Measurements from ENCODE around the gene SMIM26. TPM values are rescaled to one million over a fixed set of nuclear protein-coding genes. Genes with fewer than 3 reads are reported as not detected.
"Not testable (repeated sequence)": the region's sequence is repeated elsewhere in the genome, so short reads cannot be mapped to it uniquely, and the experiment has no call there.

The SMIM26 gene
- total RNA-seq (10 to 100 TPM; 46.0 to 51.5 TPM), polyA plus RNA-seq (100 to 1,000 TPM; 124 to 197 TPM)
- long read RNA-seq, donor 1, transcript SMIM26-202 (2 exons, 575 nt) = major isoform, 10 of 13 reads
- long read RNA-seq, donor 1, partial matches to known transcripts = 0 of 13 reads
- long read RNA-seq, donor 1, other reads (novel, unspliced or antisense) = 0 of 13 reads
- long read RNA-seq, donor 2, transcript SMIM26-201 (2 exons, 505 nt) = minor isoform, 7 of 23 reads
- long read RNA-seq, donor 2, transcript SMIM26-202 (2 exons, 575 nt) = major isoform, 15 of 23 reads
- long read RNA-seq, donor 2, partial matches to known transcripts = 0 of 23 reads
- long read RNA-seq, donor 2, other reads (novel, unspliced or antisense) = 1 of 23 reads

DNA sequence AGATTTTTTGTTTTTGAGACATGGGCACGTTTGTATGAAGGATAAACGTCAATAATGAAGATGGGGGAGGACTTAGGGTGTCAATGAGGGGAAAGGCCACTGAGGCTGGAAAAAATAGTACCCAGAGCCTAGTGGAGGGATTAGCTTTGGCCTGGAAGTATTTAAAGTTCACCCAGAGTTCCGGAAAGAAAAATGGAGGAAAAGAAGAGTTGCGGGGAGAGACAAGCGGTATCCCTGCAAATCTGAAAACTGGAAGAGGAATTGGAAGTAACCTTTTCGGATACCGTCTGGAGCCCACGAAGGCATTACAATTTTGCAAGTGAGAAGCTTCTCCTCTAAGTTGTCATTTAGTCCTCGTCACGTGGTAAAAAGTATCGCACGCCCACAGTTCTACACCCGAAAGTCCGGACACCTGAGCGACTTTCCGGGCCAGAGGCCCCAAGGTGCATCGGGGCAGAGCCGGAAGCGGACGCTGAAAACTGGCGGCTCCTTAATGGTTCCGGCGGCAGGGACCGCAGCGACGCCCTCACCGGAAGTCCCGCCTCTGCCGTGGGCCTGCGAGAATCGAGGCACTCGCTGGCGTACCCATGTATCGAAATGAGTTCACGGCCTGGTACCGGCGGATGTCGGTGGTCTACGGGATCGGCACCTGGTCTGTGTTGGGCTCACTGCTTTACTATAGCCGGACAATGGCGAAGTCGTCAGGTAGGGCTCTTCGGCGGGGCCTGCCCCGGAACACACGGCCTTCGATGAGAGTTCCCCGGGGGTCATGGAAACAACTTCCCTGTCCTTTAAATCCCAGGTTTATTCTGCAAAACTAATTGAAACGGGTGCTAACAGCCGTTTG, at the start of gene SMIM26:
Gene SMIM26, plus strand, starts transcription at position 541 of the 847 bp plus-strand sequence. Its CDS starts 47 bp downstream, at position 588.
- no peaks in the 10 kb centered on the region for H3K27me3 ChIP-seq (ENCODE audit: control insufficient read depth in 1 of 2, insufficient read depth in 2 of 2, low read length in 1 of 2)
- peak within 1 kb of the TSS in 1 of 2 donors; percentile 85 for H3K27ac ChIP-seq (ENCODE audit: low read depth in 1 of 2, low read length in 2 of 2)
- intact Hi-C loops (cut with DNase I) = loop anchor here in 1 of 2 donors (5.0 kb wide), 1 partner anchor 60 kb away; the partner anchor contains the start of gene SEC23B
- no peaks in the 10 kb centered on the region for H3K9me3 ChIP-seq (ENCODE audit: control insufficient read depth, low read length)
- peaks cover 3 to 7% of the 10 kb centered on the region in 2 donors for H3K36me3 ChIP-seq (ENCODE audit: control insufficient read depth in 1 of 2, insufficient read depth in 2 of 2, low read length in 1 of 2)
- no peaks in the 10 kb centered on the region for H3K4me1 ChIP-seq (ENCODE audit: control insufficient read depth in 1 of 2, insufficient read depth in 2 of 2, low read length in 2 of 2)
- DNase-seq (peak; percentile 96 to 99), ATAC-seq (ENCODE audit: low FRiP score) (peak; percentile 97)
- peak within 1 kb of the TSS; percentile 53 to 64 for H3K4me3 ChIP-seq (ENCODE audit: low read length in 2 of 2)
- 0 to 1% methylated on average over 51 of the region's 51 CpGs for WGBS, 2 donors

- ATAC-seq (ENCODE audit: low FRiP score); H3K27ac ChIP-seq (ENCODE audit: low read depth in 1 of 2, low read length in 2 of 2); H3K9me3 ChIP-seq (ENCODE audit: control insufficient read depth, low read length); H3K27me3 ChIP-seq (ENCODE audit: control insufficient read depth in 1 of 2, insufficient read depth in 2 of 2, low read length in 1 of 2); DNase-seq; H3K4me3 ChIP-seq (ENCODE audit: low read length in 2 of 2); H3K36me3 ChIP-seq (ENCODE audit: control insufficient read depth in 1 of 2, insufficient read depth in 2 of 2, low read length in 1 of 2); intact Hi-C loops (cut with DNase I); H3K4me1 ChIP-seq (ENCODE audit: control insufficient read depth in 1 of 2, insufficient read depth in 2 of 2, low read length in 2 of 2): not testable (repeated sequence)
- 92 to 94% methylated on average over 9 of the region's 9 CpGs for WGBS, 2 donors
These were observed 45.2 kb upstream of the SMIM26 start for GRCh38 chr20:18522066-18522465.

GRCh38 chr20:18523066-18523465, 44.2 kb upstream of the SMIM26 start:
- DNase-seq (no peak), ATAC-seq (ENCODE audit: low FRiP score) (no peak)
- Histone ChIP-seq H3K4me3 (ENCODE audit: low read length in 2 of 2) (no peak overlapping the region), H3K9me3 (ENCODE audit: control insufficient read depth, low read length) (no peaks in the 10 kb centered on the region), H3K27ac (ENCODE audit: low read depth in 1 of 2, low read length in 2 of 2) (no peak overlapping the region), H3K36me3 (ENCODE audit: control insufficient read depth in 1 of 2, insufficient read depth in 2 of 2, low read length in 1 of 2) (peaks cover under 1 to 10% of the 10 kb centered on the region in 2 donors), H3K27me3 (ENCODE audit: control insufficient read depth in 1 of 2, insufficient read depth in 2 of 2, low read length in 1 of 2) (no peaks in the 10 kb centered on the region), H3K4me1 (ENCODE audit: control insufficient read depth in 1 of 2, insufficient read depth in 2 of 2, low read length in 2 of 2) (no peaks in the 10 kb centered on the region)
- intact Hi-C loops (cut with DNase I) = no loop called here
- 84 to 87% methylated on average over 2 of the region's 2 CpGs for WGBS, 2 donors

GRCh38 chr20:18524646-18525045, 42.6 kb upstream of the SMIM26 start:
- Histone ChIP-seq H3K4me1 (ENCODE audit: control insufficient read depth in 1 of 2, insufficient read depth in 2 of 2, low read length in 2 of 2) (no peaks in the 10 kb centered on the region), H3K27ac (ENCODE audit: low read depth in 1 of 2, low read length in 2 of 2) (no peak overlapping the region), H3K9me3 (ENCODE audit: control insufficient read depth, low read length) (no peaks in the 10 kb centered on the region), H3K27me3 (ENCODE audit: control insufficient read depth in 1 of 2, insufficient read depth in 2 of 2, low read length in 1 of 2) (no peaks in the 10 kb centered on the region), H3K36me3 (ENCODE audit: control insufficient read depth in 1 of 2, insufficient read depth in 2 of 2, low read length in 1 of 2) (peaks cover 9 to 13% of the 10 kb centered on the region in 2 donors), H3K4me3 (ENCODE audit: low read length in 2 of 2) (no peak overlapping the region)
- 92 to 94% methylated on average over 1 of the region's 1 CpG for WGBS, 2 donors
- intact Hi-C loops (cut with DNase I) = no loop called here
- DNase-seq = no peak
- ATAC-seq (ENCODE audit: low FRiP score) = no peak

DNA sequence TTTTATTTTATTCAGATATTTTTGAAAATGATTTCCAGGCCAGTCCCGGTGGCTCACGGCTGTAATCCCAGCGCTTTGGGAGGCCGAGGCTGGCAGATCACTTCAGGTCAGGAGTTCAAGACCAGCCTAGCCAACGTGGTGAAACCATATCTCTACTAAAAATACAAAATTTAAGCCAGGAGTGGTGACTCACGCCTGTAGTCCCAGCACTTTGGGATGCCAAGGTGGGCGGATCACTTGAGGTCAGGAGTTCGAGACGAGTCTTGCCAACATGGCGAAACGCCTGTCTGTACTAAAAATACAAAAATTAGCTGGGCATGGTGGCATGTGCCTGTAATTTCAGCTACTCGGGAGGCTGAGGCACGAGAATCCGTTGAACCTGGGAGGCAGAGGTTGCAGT, 40.5 kb upstream of the SMIM26 start:
- H3K4me3 ChIP-seq (ENCODE audit: low read length in 2 of 2); H3K27me3 ChIP-seq (ENCODE audit: control insufficient read depth in 1 of 2, insufficient read depth in 2 of 2, low read length in 1 of 2); DNase-seq; ATAC-seq (ENCODE audit: low FRiP score); H3K9me3 ChIP-seq (ENCODE audit: control insufficient read depth, low read length); H3K27ac ChIP-seq (ENCODE audit: low read depth in 1 of 2, low read length in 2 of 2); H3K4me1 ChIP-seq (ENCODE audit: control insufficient read depth in 1 of 2, insufficient read depth in 2 of 2, low read length in 2 of 2); intact Hi-C loops (cut with DNase I): not testable (repeated sequence)
- 68 to 69% methylated on average over 14 of the region's 14 CpGs for WGBS, 2 donors
- H3K36me3 ChIP-seq (ENCODE audit: control insufficient read depth in 1 of 2, insufficient read depth in 2 of 2, low read length in 1 of 2) = peaks cover 9 to 18% of the 10 kb centered on the region in 2 donors

DNA sequence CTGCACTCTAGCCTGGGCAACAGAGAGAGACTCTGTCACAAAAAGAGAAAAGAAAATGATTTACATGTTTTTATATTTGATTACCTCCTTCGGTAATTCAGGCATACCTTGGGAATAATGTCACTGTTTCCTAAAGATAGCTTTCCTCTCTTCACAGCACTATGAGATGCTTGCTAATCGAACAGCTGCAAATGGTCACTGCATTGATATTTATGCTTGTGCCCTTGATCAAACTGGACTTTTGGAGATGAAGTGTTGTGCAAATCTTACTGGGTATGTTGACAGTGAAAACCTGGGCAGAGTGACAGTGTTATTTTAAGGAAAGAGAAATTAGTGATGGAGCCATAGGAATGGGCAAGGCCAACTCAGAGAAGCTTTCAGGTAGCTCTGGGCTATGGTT, 39.9 kb upstream of the SMIM26 start:
- Histone ChIP-seq H3K4me3 (ENCODE audit: low read length in 2 of 2) (no peak overlapping the region), H3K27ac (ENCODE audit: low read depth in 1 of 2, low read length in 2 of 2) (no peak overlapping the region), H3K9me3 (ENCODE audit: control insufficient read depth, low read length) (no peaks in the 10 kb centered on the region), H3K27me3 (ENCODE audit: control insufficient read depth in 1 of 2, insufficient read depth in 2 of 2, low read length in 1 of 2) (no peaks in the 10 kb centered on the region), H3K4me1 (ENCODE audit: control insufficient read depth in 1 of 2, insufficient read depth in 2 of 2, low read length in 2 of 2) (no peaks in the 10 kb centered on the region), H3K36me3 (ENCODE audit: control insufficient read depth in 1 of 2, insufficient read depth in 2 of 2, low read length in 1 of 2) (peaks cover 10 to 18% of the 10 kb centered on the region in 2 donors)
- ATAC-seq (ENCODE audit: low FRiP score) = no peak
- DNase-seq = no peak
- WGBS, 2 donors = 76 to 82% methylated on average over 2 of the region's 2 CpGs
- intact Hi-C loops (cut with DNase I) = no loop called here

DNA sequence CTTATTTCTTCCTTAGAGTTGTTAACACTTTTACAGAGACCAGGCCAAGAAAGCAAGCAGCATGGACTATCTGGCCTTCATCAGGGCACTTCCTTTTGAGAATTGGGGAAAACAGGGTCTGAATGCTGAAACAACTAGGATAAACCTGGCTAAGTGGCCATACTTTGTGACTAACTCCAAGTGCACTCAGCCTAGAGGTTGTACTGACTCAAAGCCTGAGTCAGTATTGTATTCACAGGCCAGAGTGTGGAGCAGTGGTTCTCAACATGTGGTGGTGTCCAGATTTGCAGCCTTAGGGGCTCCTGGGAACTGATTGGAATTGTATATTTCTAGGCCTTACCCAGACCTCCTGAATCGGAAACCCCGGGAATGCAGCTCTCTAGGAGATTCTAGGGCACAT, 39.4 kb upstream of the SMIM26 start:
- H3K4me1 ChIP-seq (ENCODE audit: control insufficient read depth in 1 of 2, insufficient read depth in 2 of 2, low read length in 2 of 2) = no peaks in the 10 kb centered on the region
- ATAC-seq (ENCODE audit: low FRiP score) = no peak
- no peak overlapping the region for H3K4me3 ChIP-seq (ENCODE audit: low read length in 2 of 2)
- H3K9me3 ChIP-seq (ENCODE audit: control insufficient read depth, low read length) = no peaks in the 10 kb centered on the region
- peaks cover 14 to 21% of the 10 kb centered on the region in 2 donors for H3K36me3 ChIP-seq (ENCODE audit: control insufficient read depth in 1 of 2, insufficient read depth in 2 of 2, low read length in 1 of 2)
- H3K27ac ChIP-seq (ENCODE audit: low read depth in 1 of 2, low read length in 2 of 2) = no peak overlapping the region
- 95 to 100% methylated on average over 2 of the region's 2 CpGs for WGBS, 2 donors
- H3K27me3 ChIP-seq (ENCODE audit: control insufficient read depth in 1 of 2, insufficient read depth in 2 of 2, low read length in 1 of 2) = no peaks in the 10 kb centered on the region
- intact Hi-C loops (cut with DNase I) = no loop called here
- no peak for DNase-seq

DNA sequence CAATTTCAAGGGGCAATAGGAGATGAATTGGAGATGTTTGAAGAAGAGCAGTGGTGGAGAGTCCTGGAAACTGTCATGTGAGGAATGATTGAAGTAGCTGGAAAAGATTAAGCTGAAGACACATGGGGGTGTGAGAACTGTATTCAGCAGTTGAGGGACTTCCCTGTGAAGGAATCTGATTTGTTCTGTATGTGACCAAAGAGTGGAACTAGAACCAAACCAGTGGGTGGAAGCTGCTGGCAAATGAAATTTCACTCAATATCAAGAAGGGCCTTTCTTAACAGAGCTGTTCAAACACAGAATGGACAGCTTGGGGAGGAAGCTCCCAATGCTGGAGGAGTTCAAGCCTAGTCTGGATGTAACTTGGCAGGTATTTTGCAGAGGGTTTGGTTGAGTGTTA, 38.2 kb upstream of the SMIM26 start:
- Histone ChIP-seq H3K4me3 (ENCODE audit: low read length in 2 of 2) (no peak overlapping the region), H3K36me3 (ENCODE audit: control insufficient read depth in 1 of 2, insufficient read depth in 2 of 2, low read length in 1 of 2) (peaks cover 19 to 25% of the 10 kb centered on the region in 2 donors), H3K27me3 (ENCODE audit: control insufficient read depth in 1 of 2, insufficient read depth in 2 of 2, low read length in 1 of 2) (no peaks in the 10 kb centered on the region), H3K4me1 (ENCODE audit: control insufficient read depth in 1 of 2, insufficient read depth in 2 of 2, low read length in 2 of 2) (no peaks in the 10 kb centered on the region), H3K27ac (ENCODE audit: low read depth in 1 of 2, low read length in 2 of 2) (no peak overlapping the region), H3K9me3 (ENCODE audit: control insufficient read depth, low read length) (no peaks in the 10 kb centered on the region)
- intact Hi-C loops (cut with DNase I) = no loop called here
- DNase-seq (no peak), ATAC-seq (ENCODE audit: low FRiP score) (no peak)
